A549 (cell line): ENCODE data around the gene NT5E.

Source experiments
- CEBPB ChIP-seq, 2 experiments: fragments of >200 bp in 1 of 2; sonication (Bioruptor Twin) in 1 of 2; formaldehyde crosslinking in 1 of 2; IDR thresholded peaks; 2 replicates each; pipeline ENCODE4 v1.6.1; 2012 to 2016
- HDAC2 ChIP-seq: fragments of 200-600 bp; sonication (generic); IDR thresholded peaks from 2 replicates; pipeline ENCODE4 v1.6.1; 2016
- KDM1A ChIP-seq: fragments of 200-600 bp; sonication (generic); IDR thresholded peaks from 2 replicates; pipeline ENCODE4 v1.6.1; 2016; ENCODE audit warnings: low read depth, mild to moderate bottlenecking
- MAZ ChIP-seq: fragments of 150-350 bp; IDR thresholded peaks from 2 replicates; pipeline ENCODE4 v1.6.1; 2014; ENCODE audit warnings: antibody characterized with exemption, low read depth, low read length, borderline replicate concordance
- MYC ChIP-seq: IDR thresholded peaks from 2 replicates; pipeline ENCODE4 v1.6.1; 2012; ENCODE audit warnings: mild to moderate bottlenecking, inconsistent platforms, low read length, improper control_type of control experiment, borderline replicate concordance
- POLR2A ChIP-seq: IDR thresholded peaks from 2 replicates; pipeline ENCODE4 v1.6.1; 2012; ENCODE audit warnings: mild to moderate bottlenecking, low read length
- RFX5 ChIP-seq: fragments of 450-650 bp; IDR thresholded peaks from 2 replicates; pipeline ENCODE4 v1.7.1; 2014; ENCODE audit warnings: antibody characterized with exemption, mild to moderate bottlenecking, moderate library complexity
- SREBF2 ChIP-seq: fragments of 450-650 bp; IDR thresholded peaks from 2 replicates; pipeline ENCODE4 v1.6.1; 2014; ENCODE audit warnings: mild to moderate bottlenecking, moderate library complexity
- ZC3H11A ChIP-seq: fragments of 450-650 bp; IDR thresholded peaks from 2 replicates; pipeline ENCODE4 v1.6.1; 2014; ENCODE audit warnings: antibody characterized with exemption, mild to moderate bottlenecking
- TF ChIP-seq, protein P1 (sequence below): fragments of >200 bp; sonication (Bioruptor Twin); formaldehyde crosslinking; IDR thresholded peaks from 3 replicates; pipeline ENCODE4 v1.5.1; 2016
- TF ChIP-seq, protein P2 (sequence below): fragments of 450-650 bp; IDR thresholded peaks from 2 replicates; pipeline ENCODE4 v1.6.1; 2014; ENCODE audit warnings: antibody characterized with exemption

DNA sequence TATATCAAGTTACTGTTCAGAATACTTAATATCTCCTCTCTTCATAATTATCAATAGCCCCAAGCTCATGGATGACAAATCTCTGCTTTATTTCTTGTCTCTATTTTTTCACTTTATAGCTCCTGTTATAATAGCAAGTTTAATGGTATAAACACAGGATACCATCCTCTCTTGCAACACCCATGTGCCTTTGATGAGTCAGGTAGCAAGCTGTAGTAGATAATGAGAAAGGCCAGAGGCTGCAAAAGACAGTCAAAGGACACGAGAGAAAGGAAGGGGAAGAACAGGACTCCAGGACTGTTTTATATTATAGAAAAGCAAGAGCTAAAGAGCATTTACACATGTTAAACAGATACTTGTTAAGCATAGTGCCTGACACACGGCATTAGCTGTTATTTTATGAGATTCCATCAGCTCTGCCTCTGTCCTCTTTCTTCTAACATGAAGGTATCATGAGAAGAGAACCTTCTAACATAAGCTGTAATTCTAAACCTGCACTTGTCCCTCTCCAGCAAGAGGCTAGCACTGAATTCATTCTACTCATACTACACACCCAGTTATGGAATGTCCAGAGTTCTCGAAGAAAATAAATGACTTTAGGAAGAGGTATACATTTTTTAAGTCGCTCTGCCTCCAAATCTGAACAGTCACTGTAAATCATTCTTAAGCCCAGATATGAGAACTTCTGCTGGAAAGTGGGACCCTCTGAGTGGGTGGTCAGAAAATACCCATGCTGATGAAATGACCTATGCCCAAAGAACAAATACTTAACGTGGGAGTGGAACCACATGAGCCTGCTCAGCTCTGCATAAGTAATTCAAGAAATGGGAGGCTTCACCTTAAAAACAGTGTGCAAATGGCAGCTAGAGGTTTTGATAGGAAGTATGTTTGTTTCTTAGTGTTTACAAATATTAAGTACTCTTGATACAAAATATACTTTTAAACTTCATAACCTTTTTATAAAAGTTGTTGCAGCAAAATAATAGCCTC, 45.0 kb downstream of the NT5E start:
- no peak for TF ChIP-seq MYC
- TF ChIP-seq, protein P1, sequence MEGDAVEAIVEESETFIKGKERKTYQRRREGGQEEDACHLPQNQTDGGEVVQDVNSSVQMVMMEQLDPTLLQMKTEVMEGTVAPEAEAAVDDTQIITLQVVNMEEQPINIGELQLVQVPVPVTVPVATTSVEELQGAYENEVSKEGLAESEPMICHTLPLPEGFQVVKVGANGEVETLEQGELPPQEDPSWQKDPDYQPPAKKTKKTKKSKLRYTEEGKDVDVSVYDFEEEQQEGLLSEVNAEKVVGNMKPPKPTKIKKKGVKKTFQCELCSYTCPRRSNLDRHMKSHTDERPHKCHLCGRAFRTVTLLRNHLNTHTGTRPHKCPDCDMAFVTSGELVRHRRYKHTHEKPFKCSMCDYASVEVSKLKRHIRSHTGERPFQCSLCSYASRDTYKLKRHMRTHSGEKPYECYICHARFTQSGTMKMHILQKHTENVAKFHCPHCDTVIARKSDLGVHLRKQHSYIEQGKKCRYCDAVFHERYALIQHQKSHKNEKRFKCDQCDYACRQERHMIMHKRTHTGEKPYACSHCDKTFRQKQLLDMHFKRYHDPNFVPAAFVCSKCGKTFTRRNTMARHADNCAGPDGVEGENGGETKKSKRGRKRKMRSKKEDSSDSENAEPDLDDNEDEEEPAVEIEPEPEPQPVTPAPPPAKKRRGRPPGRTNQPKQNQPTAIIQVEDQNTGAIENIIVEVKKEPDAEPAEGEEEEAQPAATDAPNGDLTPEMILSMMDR, result no peak
- no peak for TF ChIP-seq POLR2A
- no peak for TF ChIP-seq MAZ
- TF ChIP-seq ZC3H11A, result no peak
- TF ChIP-seq SREBF2, result no peak
- no peak for TF ChIP-seq RFX5
- no peak for TF ChIP-seq HDAC2
- TF ChIP-seq, protein P2, sequence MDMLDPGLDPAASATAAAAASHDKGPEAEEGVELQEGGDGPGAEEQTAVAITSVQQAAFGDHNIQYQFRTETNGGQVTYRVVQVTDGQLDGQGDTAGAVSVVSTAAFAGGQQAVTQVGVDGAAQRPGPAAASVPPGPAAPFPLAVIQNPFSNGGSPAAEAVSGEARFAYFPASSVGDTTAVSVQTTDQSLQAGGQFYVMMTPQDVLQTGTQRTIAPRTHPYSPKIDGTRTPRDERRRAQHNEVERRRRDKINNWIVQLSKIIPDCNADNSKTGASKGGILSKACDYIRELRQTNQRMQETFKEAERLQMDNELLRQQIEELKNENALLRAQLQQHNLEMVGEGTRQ, result no peak
- TF ChIP-seq KDM1A, result no peak
- TF ChIP-seq CEBPB (IDR thresholded peaks at IDR 0.05), result no peak
